IMR-90 (cell line): Measurements from ENCODE around the gene ATRNL1. TPM values are rescaled to one million over a fixed set of nuclear protein-coding genes. Genes with fewer than 3 reads are reported as not detected.
"Not testable (repeated sequence)": the region's sequence is repeated elsewhere in the genome, so short reads cannot be mapped to it uniquely, and the experiment has no call there.

ENCODE experiments used
- ATAC-seq: fragments of 200-7000 bp; cut with Tn5 transposase; 2 replicates; pipeline ENCODE4 v1.9.1; 2020; ENCODE audit warnings: low read depth, mild to moderate bottlenecking, moderate library complexity
- BruUV-seq: library from RNA; stranded (reverse); fragments of 400-500 nt; replicated peaks from 2 replicates; lab custom pipeline; 2021; lab: Mats Ljungman, UMichigan
- CTCF ChIA-PET: fragments of 300-600 bp; formaldehyde crosslinking; extraction: SDS; loops from one replicate; lab custom pipeline; 2021; ENCODE audit warnings: antibody characterized with exemption; lab: Yijun Ruan, JAX
- POLR2A ChIA-PET: fragments of 300-600 bp; sonication (Branson Sonifier 250); formaldehyde crosslinking; loops from one replicate; lab custom pipeline; 2022; ENCODE audit warnings: antibody characterized with exemption; ENCODE audit not compliant: unreplicated experiment; lab: Charles Lee
- DNase-seq: peaks from one replicate; pipeline ENCODE4 v3.0.0; 2013
- H2AFZ ChIP-seq: replicated peaks from 2 replicates; pipeline ENCODE3; 2013; ENCODE audit warnings: low read length, mild to moderate bottlenecking; ENCODE audit not compliant: poor library complexity
- H2AK5ac ChIP-seq: 2 replicates; pipeline ENCODE4 v1.6.1; 2013; ENCODE audit warnings: low read depth, low read length, inconsistent platforms
- H2AK9ac ChIP-seq: replicated peaks from 2 replicates; pipeline ENCODE3; 2013; ENCODE audit warnings: mild to moderate bottlenecking, low read depth, low read length, moderate library complexity; ENCODE audit not compliant: poor library complexity
- H2BK120ac ChIP-seq: 2 replicates; pipeline ENCODE4 v1.6.1; 2013; ENCODE audit warnings: low read depth, low read length, inconsistent platforms
- H2BK15ac ChIP-seq: 3 replicates; pipeline ENCODE4 v1.6.1; 2013; ENCODE audit warnings: low read depth, low read length, inconsistent platforms
- H2BK20ac ChIP-seq: 2 replicates; pipeline ENCODE4 v1.6.1; 2013; ENCODE audit warnings: low read depth, mild to moderate bottlenecking, inconsistent platforms, low read length, moderate library complexity
- H2BK5ac ChIP-seq: 2 replicates; pipeline ENCODE4 v1.6.1; 2013; ENCODE audit warnings: mild to moderate bottlenecking, low read depth, low read length, inconsistent platforms; ENCODE audit not compliant: poor library complexity, severe bottlenecking
- H3K14ac ChIP-seq: replicated peaks from 2 replicates; pipeline ENCODE4 v1.6.1; 2013; ENCODE audit warnings: low read depth, low read length, inconsistent platforms
- H3K18ac ChIP-seq: 2 replicates; pipeline ENCODE4 v1.6.1; 2013; ENCODE audit warnings: low read depth, low read length, control low read depth
- H3K23ac ChIP-seq: 2 replicates; pipeline ENCODE4 v1.6.1; 2013; ENCODE audit warnings: low read depth, low read length, inconsistent platforms
- H3K27ac ChIP-seq: 2 replicates; pipeline ENCODE4 v1.5.1; 2013; ENCODE audit warnings: mild to moderate bottlenecking, control low read depth, low read length; ENCODE audit not compliant: insufficient read depth
- H3K27me3 ChIP-seq: 2 replicates; pipeline ENCODE4 v1.6.1; 2013; ENCODE audit warnings: low read length; ENCODE audit not compliant: control insufficient read depth, insufficient read depth
- H3K36me3 ChIP-seq: 2 replicates; pipeline ENCODE4 v1.6.1; 2013; ENCODE audit warnings: low read length, mixed read lengths; ENCODE audit not compliant: control insufficient read depth, insufficient read depth
- H3K4ac ChIP-seq: 2 replicates; pipeline ENCODE4 v1.6.1; 2013; ENCODE audit warnings: low read depth, low read length, inconsistent platforms
- H3K4me1 ChIP-seq: 2 replicates; pipeline ENCODE4 v1.6.1; 2013; ENCODE audit warnings: low read length, mixed read lengths; ENCODE audit not compliant: control insufficient read depth, insufficient read depth
- H3K4me2 ChIP-seq: 2 replicates; pipeline ENCODE4 v1.6.1; 2013; ENCODE audit warnings: low read depth, mild to moderate bottlenecking, control low read depth, low read length, moderate library complexity
- H3K4me3 ChIP-seq: 2 replicates; pipeline ENCODE4 v1.5.1; 2013; ENCODE audit warnings: low read depth, mild to moderate bottlenecking, control low read depth, low read length, moderate library complexity; ENCODE audit not compliant: insufficient read depth
- H3K56ac ChIP-seq: 2 replicates; pipeline ENCODE4 v1.6.1; 2013; ENCODE audit warnings: low read length, inconsistent platforms; ENCODE audit not compliant: insufficient read depth; ENCODE audit errors: extremely low read depth
- H3K79me1 ChIP-seq, 2 experiments: 2 replicates each; pipeline ENCODE4 v1.6.1; 2013; ENCODE audit warnings: low read length in 2 of 2, inconsistent platforms in 1 of 2, low read depth in 1 of 2
- H3K9ac ChIP-seq: 2 replicates; pipeline ENCODE4 v1.6.1; 2013; ENCODE audit warnings: low read depth, low read length, control low read depth
- H3K9me1 ChIP-seq: 2 replicates; pipeline ENCODE4 v1.6.1; 2013; ENCODE audit warnings: low read length, inconsistent platforms; ENCODE audit not compliant: insufficient read depth
- H3K9me3 ChIP-seq: 2 replicates; pipeline ENCODE4 v1.6.1; 2013; ENCODE audit warnings: low read length; ENCODE audit not compliant: control insufficient read depth, insufficient read depth
- H4K20me1 ChIP-seq: 2 replicates; pipeline ENCODE4 v1.6.1; 2013; ENCODE audit warnings: low read length, inconsistent platforms; ENCODE audit not compliant: insufficient read depth
- H4K5ac ChIP-seq: 2 replicates; pipeline ENCODE4 v1.6.1; 2013; ENCODE audit warnings: mild to moderate bottlenecking, low read depth, low read length, control low read depth
- H4K8ac ChIP-seq, 2 experiments: 2 replicates each; pipeline ENCODE4 v1.6.1; 2013; ENCODE audit warnings: low read depth in 2 of 2, low read length in 2 of 2, control low read depth in 1 of 2, inconsistent platforms in 1 of 2
- H4K91ac ChIP-seq: 2 replicates; pipeline ENCODE4 v1.6.1; 2013; ENCODE audit warnings: low read depth, low read length, inconsistent platforms; ENCODE audit not compliant: insufficient read depth
- CEBPB ChIP-seq: IDR thresholded peaks from 2 replicates; pipeline ENCODE4 v1.6.1; 2012; ENCODE audit warnings: low read depth, low read length, improper control_type of control experiment
- ELK1 ChIP-seq: fragments of 150-350 bp; IDR thresholded peaks from 2 replicates; pipeline ENCODE4 v1.6.1; 2016; ENCODE audit warnings: low read depth, mild to moderate bottlenecking, low read length, moderate library complexity, borderline replicate concordance
- MAFK ChIP-seq: IDR thresholded peaks from 2 replicates; pipeline ENCODE4 v1.6.1; 2012; ENCODE audit warnings: low read depth, low read length, improper control_type of control experiment
- MXI1 ChIP-seq: IDR thresholded peaks from 2 replicates; pipeline ENCODE4 v1.6.1; 2012; ENCODE audit warnings: low read depth, mild to moderate bottlenecking, low read length, moderate library complexity, borderline replicate concordance
- NFE2L2 ChIP-seq: fragments of 150-350 bp; IDR thresholded peaks from 2 replicates; pipeline ENCODE4 v1.6.1; 2016; ENCODE audit warnings: low read depth, mild to moderate bottlenecking, low read length
- RAD21 ChIP-seq: IDR thresholded peaks from 2 replicates; pipeline ENCODE4 v1.6.1; 2012; ENCODE audit warnings: low read length, improper control_type of control experiment
- SMC3 ChIP-seq: fragments of 150-350 bp; IDR thresholded peaks from 2 replicates; pipeline ENCODE4 v1.6.1; 2016; ENCODE audit warnings: low read depth, mild to moderate bottlenecking, antibody characterized with exemption, low read length, moderate library complexity
- WGBS, 2 experiments: methylation state at CpG; one replicate each; pipeline versions ENCODE4 v1.1.5 to v1.1.7; 2013; ENCODE audit warnings: missing lambda C conversion rate in 2 of 2; ENCODE audit not compliant: insufficient read length in 1 of 2; ENCODE audit errors: extremely low coverage in 2 of 2; 5-methylcytosine and 5-hydroxymethylcytosine counted together
- dilution Hi-C: fragments of 300-500 bp; cut with HindIII; formaldehyde crosslinking; loops from one replicate; pipeline ENCODE4 v1.14.3; 2018; ENCODE audit warnings: low sequenced_read_pairs; ENCODE audit not compliant: unreplicated experiment
- in situ Hi-C: fragments of 300-500 bp; cut with MboI; formaldehyde crosslinking; loops from 3 replicates; pipeline ENCODE4 v1.14.3; 2019; ENCODE audit warnings: low sequenced_read_pairs, inconsistent platforms, mixed read lengths
- intact Hi-C: fragments of 100-400 bp; cut with micrococcal nuclease; formaldehyde crosslinking; loops from 2 replicates; pipeline ENCODE4 v1.10.0; 2022
- polyA plus RNA-seq, 3 experiments: library from polyadenylated mRNA; depleted of rRNA; stranded (reverse); fragments of >200 nt; gene quantifications; 2 replicates each; pipeline ENCODE4 v1.2.3, GENCODE V29; 2012; ENCODE audit warnings: low replicate concordance in 1 of 3
- total RNA-seq: library from RNA; depleted of rRNA; stranded (reverse); fragments of >200 nt; gene quantifications from 2 replicates; pipeline ENCODE4 v1.2.3, GENCODE V29; 2012

The ATRNL1 gene
- total and polyA plus RNA-seq, 2 of the 4 experiments (the other 2 are of a cell fraction), result 0.18 to 0.19 TPM

GRCh38 chr10:115250784-115251183, 157.6 kb downstream of the ATRNL1 start:
- H2AFZ ChIP-seq, result no peak overlapping the region
- ATAC-seq, result no peak
- H3K27ac ChIP-seq, result no peak overlapping the region
- no peak overlapping the region for H3K14ac ChIP-seq
- no peak overlapping the region for H4K5ac ChIP-seq
- no peaks in the 10 kb centered on the region for H3K36me3 ChIP-seq
- H2BK15ac ChIP-seq, result no peak overlapping the region
- no peaks in the 10 kb centered on the region for H3K79me1 ChIP-seq
- H3K4ac ChIP-seq, result no peak overlapping the region
- no CpG with 5 or more reads among the region's 3 CpGs for WGBS, 2 experiments
- H3K23ac ChIP-seq, result no peak overlapping the region
- intact Hi-C loops, result no loop called here
- no peak overlapping the region for H2BK20ac ChIP-seq
- H4K20me1 ChIP-seq, result no peaks in the 10 kb centered on the region
- H3K4me1 ChIP-seq, result no peaks in the 10 kb centered on the region
- no peak overlapping the region for H3K56ac ChIP-seq
- ChIA-PET CTCF (interaction anchor here (0.9 kb wide), 1 partner anchor 26 kb away, joined by 3 read pairs; no protein-coding TSS in a partner anchor), POLR2A (no interaction called here)
- no peak overlapping the region for H3K9ac ChIP-seq
- in situ Hi-C loops, result no loop called here
- H3K9me1 ChIP-seq, result no peaks in the 10 kb centered on the region
- no peak for TF ChIP-seq NFE2L2
- no peak for TF ChIP-seq CEBPB
- no peak for TF ChIP-seq ELK1
- TF ChIP-seq RAD21, result no peak
- no peak for TF ChIP-seq SMC3
- no peak for TF ChIP-seq MAFK
- TF ChIP-seq MXI1, result no peak
- H2BK5ac ChIP-seq, result no peak overlapping the region
- no peak overlapping the region for H2BK120ac ChIP-seq
- no peak overlapping the region for H3K4me3 ChIP-seq
- dilution Hi-C loops, result no loop called here
- H4K91ac ChIP-seq, result no peak overlapping the region
- no peak overlapping the region for H4K8ac ChIP-seq
- H3K18ac ChIP-seq, result no peak overlapping the region
- no TSS peak for BruUV-seq
- H2AK9ac ChIP-seq, result no peak overlapping the region
- no peaks in the 10 kb centered on the region for H3K9me3 ChIP-seq
- H3K27me3 ChIP-seq, result no peaks in the 10 kb centered on the region
- no peak for DNase-seq
- no peak overlapping the region for H2AK5ac ChIP-seq
- H3K4me2 ChIP-seq, result no peak overlapping the region

- H3K4me2 ChIP-seq, H3K18ac ChIP-seq, POLR2A ChIA-PET, H2AK9ac ChIP-seq, H3K14ac ChIP-seq, H3K9me3 ChIP-seq, H3K36me3 ChIP-seq, dilution Hi-C loops, DNase-seq, H3K79me1 ChIP-seq, H3K27ac ChIP-seq, H2BK5ac ChIP-seq, CTCF ChIA-PET, H3K9me1 ChIP-seq, H4K20me1 ChIP-seq, H3K56ac ChIP-seq, H4K91ac ChIP-seq, intact Hi-C loops, H2AK5ac ChIP-seq, H2BK15ac ChIP-seq, H2BK20ac ChIP-seq, H3K4me1 ChIP-seq, H3K23ac ChIP-seq, H3K9ac ChIP-seq, H3K4ac ChIP-seq, H3K4me3 ChIP-seq, BruUV-seq, ATAC-seq, H4K8ac ChIP-seq, H4K5ac ChIP-seq, H2BK120ac ChIP-seq, in situ Hi-C loops, H3K27me3 ChIP-seq, H2AFZ ChIP-seq: not testable (repeated sequence)
- WGBS, 2 experiments, result no CpG with 5 or more reads among the region's 1 CpG
These were observed 160.6 kb downstream of the ATRNL1 start for GRCh38 chr10:115253765-115254164.
